Measurements from ENCODE around the gene FADS3.

FADS3 gene

GRCh38 chr11:61848631-61849030, 42.7 kb downstream of the FADS3 start:
- no peaks in the 10 kb centered on the region for H3K27me3 Mint-ChIP-seq
- H3K27ac Mint-ChIP-seq = no peak overlapping the region
- H3K9me3 Mint-ChIP-seq = no peaks in the 10 kb centered on the region
- H3K4me1 Mint-ChIP-seq (ENCODE audit: low read depth in 2 of 2) = peaks cover 0 to 3% of the 10 kb centered on the region in 2 donors
- ATAC-seq (replicated peaks) (no peak), DNase-seq (no peak)
- H3K4me3 Mint-ChIP-seq = no peak overlapping the region
- peaks cover 43% of the 10 kb centered on the region for H3K36me3 Mint-ChIP-seq (ENCODE audit: insufficient read depth)

GRCh38 chr11:61847914-61848581, 43.3 kb downstream of the FADS3 start:
- no peak for ATAC-seq (replicated peaks)
- H3K4me1 Mint-ChIP-seq (ENCODE audit: low read depth in 2 of 2) = peaks cover 0 to 3% of the 10 kb centered on the region in 2 donors
- no peaks in the 10 kb centered on the region for H3K27me3 Mint-ChIP-seq
- no peak overlapping the region for H3K4me3 Mint-ChIP-seq
- no peak overlapping the region for H3K27ac Mint-ChIP-seq
- no peak for DNase-seq
- H3K9me3 Mint-ChIP-seq = no peaks in the 10 kb centered on the region
- peaks cover 42% of the 10 kb centered on the region for H3K36me3 Mint-ChIP-seq (ENCODE audit: insufficient read depth)

- no peaks in the 10 kb centered on the region for H3K9me3 Mint-ChIP-seq
- H3K36me3 Mint-ChIP-seq (ENCODE audit: insufficient read depth) = peaks cover 52% of the 10 kb centered on the region
- no peak for ATAC-seq (replicated peaks)
- peaks cover 0 to 3% of the 10 kb centered on the region in 2 donors for H3K4me1 Mint-ChIP-seq (ENCODE audit: low read depth in 2 of 2)
- no peak overlapping the region for H3K4me3 Mint-ChIP-seq
- H3K27me3 Mint-ChIP-seq = no peaks in the 10 kb centered on the region
- DNase-seq = no peak
- peak overlapping the region in 1 of 2 donors; percentile 4 for H3K27ac Mint-ChIP-seq
Measured at GRCh38 chr11:61846362-61847020, 44.9 kb downstream of the FADS3 start.

GRCh38 chr11:61844909-61845565, 46.3 kb downstream of the FADS3 start:
- Mint-ChIP-seq H3K4me3 (no peak overlapping the region), H3K27ac (peak overlapping the region in 1 of 2 donors; percentile 59), H3K36me3 (ENCODE audit: insufficient read depth) (peaks cover 47% of the 10 kb centered on the region), H3K9me3 (no peaks in the 10 kb centered on the region), H3K27me3 (no peaks in the 10 kb centered on the region), H3K4me1 (ENCODE audit: low read depth in 2 of 2) (peaks cover 0 to 3% of the 10 kb centered on the region in 2 donors)
- ATAC-seq (replicated peaks) = no peak
- DNase-seq = no peak

GRCh38 chr11:61842528-61842820, 48.9 kb downstream of the FADS3 start:
- no peaks in the 10 kb centered on the region for H3K27me3 Mint-ChIP-seq
- no peak for ATAC-seq (replicated peaks)

GRCh38 chr11:61841636-61842527, 49.5 kb downstream of the FADS3 start:
- ATAC-seq (replicated peaks) (no peak), DNase-seq (no peak)
- Mint-ChIP-seq H3K9me3 (no peaks in the 10 kb centered on the region), H3K27me3 (no peaks in the 10 kb centered on the region), H3K4me1 (ENCODE audit: low read depth in 2 of 2) (peaks cover 0 to 3% of the 10 kb centered on the region in 2 donors), H3K4me3 (no peak overlapping the region), H3K27ac (no peak overlapping the region), H3K36me3 (ENCODE audit: insufficient read depth) (peaks cover 29% of the 10 kb centered on the region)

More at GRCh38 chr11:61842528-61842820, 48.9 kb downstream of the FADS3 start:
- H3K9me3 Mint-ChIP-seq = no peaks in the 10 kb centered on the region
- no peak overlapping the region for H3K4me3 Mint-ChIP-seq
- H3K36me3 Mint-ChIP-seq (ENCODE audit: insufficient read depth) = peaks cover 32% of the 10 kb centered on the region
- no peak for DNase-seq
- H3K27ac Mint-ChIP-seq = no peak overlapping the region
- peaks cover 0 to 3% of the 10 kb centered on the region in 2 donors for H3K4me1 Mint-ChIP-seq (ENCODE audit: low read depth in 2 of 2)

GRCh38 chr11:61840371-61840770, 51.0 kb downstream of the FADS3 start:
- no peaks in the 10 kb centered on the region for H3K9me3 Mint-ChIP-seq
- ATAC-seq (replicated peaks) = no peak
- no peak overlapping the region for H3K27ac Mint-ChIP-seq
- H3K4me1 Mint-ChIP-seq (ENCODE audit: low read depth in 2 of 2) = peaks cover 0 to 8% of the 10 kb centered on the region in 2 donors
- H3K27me3 Mint-ChIP-seq = no peaks in the 10 kb centered on the region
- no peak for DNase-seq
- peaks cover 27% of the 10 kb centered on the region for H3K36me3 Mint-ChIP-seq (ENCODE audit: insufficient read depth)
- no peak overlapping the region for H3K4me3 Mint-ChIP-seq

GRCh38 chr11:61839742-61840141, 51.6 kb downstream of the FADS3 start:
- no peaks in the 10 kb centered on the region for H3K9me3 Mint-ChIP-seq
- H3K27me3 Mint-ChIP-seq = no peaks in the 10 kb centered on the region
- H3K4me3 Mint-ChIP-seq = no peak overlapping the region
- H3K36me3 Mint-ChIP-seq (ENCODE audit: insufficient read depth) = peaks cover 27% of the 10 kb centered on the region
- H3K4me1 Mint-ChIP-seq (ENCODE audit: low read depth in 2 of 2) = peaks cover 4 to 9% of the 10 kb centered on the region in 2 donors
- H3K27ac Mint-ChIP-seq = no peak overlapping the region
- DNase-seq = no peak
- ATAC-seq (replicated peaks) = no peak

GRCh38 chr11:61838921-61839320, 52.4 kb downstream of the FADS3 start:
- no peak for ATAC-seq (replicated peaks)
- Mint-ChIP-seq H3K27ac (peak overlapping the region in 1 of 2 donors; percentile 38), H3K9me3 (no peaks in the 10 kb centered on the region), H3K27me3 (no peaks in the 10 kb centered on the region), H3K36me3 (ENCODE audit: insufficient read depth) (peaks cover 19% of the 10 kb centered on the region), H3K4me3 (no peak overlapping the region), H3K4me1 (ENCODE audit: low read depth in 2 of 2) (peaks cover 12 to 17% of the 10 kb centered on the region in 2 donors)
- DNase-seq = no peak

GRCh38 chr11:61838501-61838900, 52.8 kb downstream of the FADS3 start:
- no peaks in the 10 kb centered on the region for H3K9me3 Mint-ChIP-seq
- no peak overlapping the region for H3K4me3 Mint-ChIP-seq
- H3K4me1 Mint-ChIP-seq (ENCODE audit: low read depth in 2 of 2) = peaks cover 17 to 22% of the 10 kb centered on the region in 2 donors
- DNase-seq (no peak), ATAC-seq (replicated peaks) (no peak)
- H3K36me3 Mint-ChIP-seq (ENCODE audit: insufficient read depth) = peaks cover 15% of the 10 kb centered on the region
- H3K27me3 Mint-ChIP-seq = no peaks in the 10 kb centered on the region
- H3K27ac Mint-ChIP-seq = peak overlapping the region in 1 of 2 donors; percentile 38

GRCh38 chr11:61837411-61838005, 53.8 kb downstream of the FADS3 start:
- no peaks in the 10 kb centered on the region for H3K9me3 Mint-ChIP-seq
- H3K27ac Mint-ChIP-seq = peak overlapping the region in 1 of 2 donors; percentile 95
- H3K27me3 Mint-ChIP-seq = no peaks in the 10 kb centered on the region
- DNase-seq (no peak), ATAC-seq (replicated peaks) (no peak)
- peaks cover 12% of the 10 kb centered on the region for H3K36me3 Mint-ChIP-seq (ENCODE audit: insufficient read depth)
- peaks cover 18 to 27% of the 10 kb centered on the region in 2 donors for H3K4me1 Mint-ChIP-seq (ENCODE audit: low read depth in 2 of 2)
- no peak overlapping the region for H3K4me3 Mint-ChIP-seq

- ATAC-seq (replicated peaks) (no peak), DNase-seq (no peak)
- H3K36me3 Mint-ChIP-seq (ENCODE audit: insufficient read depth) = peaks cover under 1% of the 10 kb centered on the region
- H3K9me3 Mint-ChIP-seq = no peaks in the 10 kb centered on the region
- peak overlapping the region; percentile 89 to 95 for H3K27ac Mint-ChIP-seq
- H3K27me3 Mint-ChIP-seq = no peaks in the 10 kb centered on the region
- H3K4me1 Mint-ChIP-seq (ENCODE audit: low read depth in 2 of 2) = peaks cover 18 to 31% of the 10 kb centered on the region in 2 donors
- H3K4me3 Mint-ChIP-seq = no peak overlapping the region
Measured at GRCh38 chr11:61836193-61836592, 55.2 kb downstream of the FADS3 start.
